ENCODE measurements around the gene ADGRG4.

DNA sequence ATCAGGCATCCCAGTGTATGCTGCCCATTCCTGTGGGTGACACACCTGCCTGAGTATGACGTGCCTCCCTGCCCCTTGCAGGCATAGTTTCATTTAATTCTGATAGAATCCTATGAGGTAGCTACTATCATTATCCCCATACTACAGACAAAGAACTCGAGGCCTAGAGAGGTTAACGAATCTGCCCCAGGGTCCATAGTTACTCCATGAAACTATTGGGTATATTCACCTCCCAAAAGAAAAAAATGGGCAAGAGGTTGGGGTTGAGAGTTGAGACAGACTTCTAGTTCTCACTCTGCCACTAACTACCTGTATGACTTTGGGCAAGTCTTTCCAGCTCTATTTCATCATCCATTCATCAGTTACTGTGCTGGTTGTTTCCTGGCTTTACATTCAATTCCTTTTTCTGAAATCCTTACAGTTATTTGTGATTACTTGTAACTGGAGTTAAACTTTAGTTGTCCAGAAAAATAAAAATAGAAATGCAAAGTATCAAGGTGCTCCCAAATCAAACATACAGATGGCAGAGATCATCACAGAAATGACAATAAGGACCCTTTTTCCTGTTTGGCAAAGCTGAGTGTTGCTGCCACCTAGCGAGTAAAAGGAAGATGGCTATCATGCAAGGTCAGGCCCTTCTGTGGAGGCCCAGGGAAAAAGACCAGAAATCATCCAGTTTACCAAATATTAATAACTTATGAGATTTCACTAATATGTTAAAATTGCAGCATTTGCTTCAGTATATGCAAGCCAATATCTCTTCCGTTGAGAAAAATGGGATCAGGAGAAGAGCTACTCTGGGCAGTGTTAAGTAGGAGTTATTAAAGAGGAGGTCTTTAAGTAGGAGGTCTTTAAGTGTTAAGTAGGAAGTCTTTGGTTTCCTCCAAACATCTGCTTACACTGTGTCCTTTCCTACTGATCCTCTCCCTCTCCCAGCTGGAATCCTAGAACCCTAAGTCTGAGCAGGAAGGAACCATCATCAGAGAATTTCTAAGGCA lies 32.4 kb upstream of the ADGRG4 start:
- TF ChIP-seq FOXA2 (IDR thresholded peaks at IDR 0.05), result no peak
- TF ChIP-seq, protein P1, sequence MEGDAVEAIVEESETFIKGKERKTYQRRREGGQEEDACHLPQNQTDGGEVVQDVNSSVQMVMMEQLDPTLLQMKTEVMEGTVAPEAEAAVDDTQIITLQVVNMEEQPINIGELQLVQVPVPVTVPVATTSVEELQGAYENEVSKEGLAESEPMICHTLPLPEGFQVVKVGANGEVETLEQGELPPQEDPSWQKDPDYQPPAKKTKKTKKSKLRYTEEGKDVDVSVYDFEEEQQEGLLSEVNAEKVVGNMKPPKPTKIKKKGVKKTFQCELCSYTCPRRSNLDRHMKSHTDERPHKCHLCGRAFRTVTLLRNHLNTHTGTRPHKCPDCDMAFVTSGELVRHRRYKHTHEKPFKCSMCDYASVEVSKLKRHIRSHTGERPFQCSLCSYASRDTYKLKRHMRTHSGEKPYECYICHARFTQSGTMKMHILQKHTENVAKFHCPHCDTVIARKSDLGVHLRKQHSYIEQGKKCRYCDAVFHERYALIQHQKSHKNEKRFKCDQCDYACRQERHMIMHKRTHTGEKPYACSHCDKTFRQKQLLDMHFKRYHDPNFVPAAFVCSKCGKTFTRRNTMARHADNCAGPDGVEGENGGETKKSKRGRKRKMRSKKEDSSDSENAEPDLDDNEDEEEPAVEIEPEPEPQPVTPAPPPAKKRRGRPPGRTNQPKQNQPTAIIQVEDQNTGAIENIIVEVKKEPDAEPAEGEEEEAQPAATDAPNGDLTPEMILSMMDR (IDR thresholded peaks at IDR 0.05; ENCODE audit: low read depth, low read length, missing input control), result peak; percentile 71
- no peak for TF ChIP-seq MAX (IDR thresholded peaks at IDR 0.05)
- no peak for TF ChIP-seq TAF1 (conservative IDR thresholded peaks at IDR 0.05)
- TF ChIP-seq SP1 (IDR thresholded peaks at IDR 0.05), result no peak
- no peak for TF ChIP-seq REST (IDR thresholded peaks at IDR 0.05)
- no peak for TF ChIP-seq RXRA (IDR thresholded peaks at IDR 0.05)
- TF ChIP-seq FOXA1 (IDR thresholded peaks at IDR 0.05), result no peak
- TF ChIP-seq, protein P2, sequence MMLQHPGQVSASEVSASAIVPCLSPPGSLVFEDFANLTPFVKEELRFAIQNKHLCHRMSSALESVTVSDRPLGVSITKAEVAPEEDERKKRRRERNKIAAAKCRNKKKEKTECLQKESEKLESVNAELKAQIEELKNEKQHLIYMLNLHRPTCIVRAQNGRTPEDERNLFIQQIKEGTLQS (IDR thresholded peaks at IDR 0.05), result no peak
- no peak for TF ChIP-seq EGR1 (IDR thresholded peaks at IDR 0.05; ENCODE audit: low read depth in 2 of 2)
- TF ChIP-seq YY1 (IDR thresholded peaks at IDR 0.05), result no peak
